Psoas muscle (tissue), 8 donors: ENCODE results near the gene KIAA0319L. TPM values are rescaled to one million over a fixed set of nuclear protein-coding genes. Genes with fewer than 3 reads are reported as not detected.

ENCODE experiments used
- ATAC-seq, 4 donors: fragments of 200-7000 bp; cut with Tn5 transposase; one replicate each; pipeline ENCODE4 v1.9.1; 2020; ENCODE audit warnings: moderate library complexity in 3 of 4, mild to moderate bottlenecking in 2 of 4
- DNase-seq, 2 donors: peaks; one replicate each; pipeline ENCODE4 v3.0.0-alpha.2; 2020
- H3K27ac ChIP-seq: fragments of 200-600 bp; one replicate; pipeline ENCODE4 v1.8.0; 2022
- H3K27me3 ChIP-seq, 3 donors: fragments of 200-600 bp in 1 of 3; one replicate each; pipeline versions ENCODE4 v1.6.1 to v1.8.0; 2013 to 2022; ENCODE audit warnings: low read length in 2 of 3, mild to moderate bottlenecking in 2 of 3, moderate library complexity in 1 of 3; ENCODE audit not compliant: insufficient read depth in 3 of 3
- H3K36me3 ChIP-seq, 2 donors: fragments of 200-600 bp in 1 of 2; one replicate each; pipeline versions ENCODE4 v1.6.1 to v1.8.0; 2013 to 2022; ENCODE audit warnings: low read depth in 1 of 2, mild to moderate bottlenecking in 1 of 2, moderate library complexity in 1 of 2; ENCODE audit not compliant: insufficient read depth in 1 of 2
- H3K4me1 ChIP-seq: fragments of 200-600 bp; one replicate; pipeline ENCODE4 v1.8.0; 2022
- H3K4me3 ChIP-seq: fragments of 200-600 bp; one replicate; pipeline ENCODE4 v1.8.0; 2022; ENCODE audit warnings: mild to moderate bottlenecking
- H3K9me3 ChIP-seq: fragments of 200-600 bp; one replicate; pipeline ENCODE4 v1.8.0; 2022
- WGBS, 3 donors: extraction: QIAGEN DNeasy Blood & Tissue Kit; methylation state at CpG; one replicate each; pipeline versions ENCODE4 v1.1.6 to v1.1.7; 2013; 5-methylcytosine and 5-hydroxymethylcytosine counted together
- intact Hi-C, 2 donors: fragments of 100-400 bp; cut with DNase I; formaldehyde crosslinking; loops; one replicate each; pipeline versions ENCODE4 v1.11.0 to v1.14.2; 2022
- polyA plus RNA-seq, 3 donors: library from polyadenylated mRNA; stranded (reverse); fragments of 200-250 nt; gene quantifications; one replicate each; pipeline ENCODE4 v1.2.3, GENCODE V29; 2013
- total RNA-seq, 4 donors: library from RNA; stranded (reverse); fragmentation: NEBNext Ultra II Directional in 2 of 4; extraction: Animal tissue kit (Norgen Biotek cat#: 25700) in 2 of 4; gene quantifications; one replicate each; pipeline versions ENCODE4 v1.2.1 to v1.2.4, GENCODE V29; 2021 to 2023
- TF ChIP-seq, protein P1 (sequence below): fragments of 200-600 bp; IDR thresholded peaks from one replicate; pipeline ENCODE4 v1.8.0; 2022; ENCODE audit warnings: antibody characterized with exemption
- donor health status: healthy with polysubstance abuse.
- donor health status: DM: no; HTN: no; CAD: no; lungs with moderate emphysema.
- donor health status: Bipolar disorder and iron deficiency.
- donor health status: healthy.
- donor health status: DM: yes; HTN: yes; CAD: no.
- donor health status: DM: no; HTN: no; CAD: no.
- donor health status: DM: no; HTN: no; CAD: no.
- donor health status: DM: yes; HTN: yes; CAD: no.

KIAA0319L gene
- total and polyA plus RNA-seq, 7 donors, result 18.0 to 46.9 (median 35.7) TPM

DNA sequence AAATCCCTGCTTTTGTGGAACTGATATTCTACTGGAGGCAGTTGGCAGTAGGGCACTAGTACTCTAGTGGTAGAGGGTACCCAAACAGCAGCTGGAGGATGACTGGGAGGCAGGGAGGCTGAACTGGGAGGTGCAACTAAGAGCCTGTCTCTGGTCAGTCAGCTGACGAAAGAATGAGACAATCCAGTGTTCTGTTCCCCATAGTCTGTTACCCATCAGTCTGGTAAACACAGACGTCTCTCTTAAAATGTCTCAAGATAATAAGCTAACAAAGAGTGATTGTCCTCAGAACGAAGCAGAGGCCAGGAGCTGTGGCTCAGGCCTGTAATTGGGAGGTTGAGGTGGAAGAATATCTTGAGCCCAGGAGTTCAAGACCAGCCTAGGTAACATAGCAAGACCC lies 46.3 kb upstream of the KIAA0319L start:
- no peaks in the 10 kb centered on the region for H3K27me3 ChIP-seq
- DNase-seq (no peak), ATAC-seq (no peak)
- H3K27ac ChIP-seq, result no peak overlapping the region
- H3K4me1 ChIP-seq, result no peaks in the 10 kb centered on the region
- intact Hi-C loops, result no loop called here
- H3K4me3 ChIP-seq, result no peak overlapping the region
- TF ChIP-seq, protein P1, sequence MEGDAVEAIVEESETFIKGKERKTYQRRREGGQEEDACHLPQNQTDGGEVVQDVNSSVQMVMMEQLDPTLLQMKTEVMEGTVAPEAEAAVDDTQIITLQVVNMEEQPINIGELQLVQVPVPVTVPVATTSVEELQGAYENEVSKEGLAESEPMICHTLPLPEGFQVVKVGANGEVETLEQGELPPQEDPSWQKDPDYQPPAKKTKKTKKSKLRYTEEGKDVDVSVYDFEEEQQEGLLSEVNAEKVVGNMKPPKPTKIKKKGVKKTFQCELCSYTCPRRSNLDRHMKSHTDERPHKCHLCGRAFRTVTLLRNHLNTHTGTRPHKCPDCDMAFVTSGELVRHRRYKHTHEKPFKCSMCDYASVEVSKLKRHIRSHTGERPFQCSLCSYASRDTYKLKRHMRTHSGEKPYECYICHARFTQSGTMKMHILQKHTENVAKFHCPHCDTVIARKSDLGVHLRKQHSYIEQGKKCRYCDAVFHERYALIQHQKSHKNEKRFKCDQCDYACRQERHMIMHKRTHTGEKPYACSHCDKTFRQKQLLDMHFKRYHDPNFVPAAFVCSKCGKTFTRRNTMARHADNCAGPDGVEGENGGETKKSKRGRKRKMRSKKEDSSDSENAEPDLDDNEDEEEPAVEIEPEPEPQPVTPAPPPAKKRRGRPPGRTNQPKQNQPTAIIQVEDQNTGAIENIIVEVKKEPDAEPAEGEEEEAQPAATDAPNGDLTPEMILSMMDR, result no peak
- no peaks in the 10 kb centered on the region for H3K9me3 ChIP-seq
- WGBS, 3 donors, result 74 to 79% (median 75%) methylated on average over 3 of the region's 3 CpGs
- peaks cover 16 to 89% of the 10 kb centered on the region in 2 donors for H3K36me3 ChIP-seq

DNA sequence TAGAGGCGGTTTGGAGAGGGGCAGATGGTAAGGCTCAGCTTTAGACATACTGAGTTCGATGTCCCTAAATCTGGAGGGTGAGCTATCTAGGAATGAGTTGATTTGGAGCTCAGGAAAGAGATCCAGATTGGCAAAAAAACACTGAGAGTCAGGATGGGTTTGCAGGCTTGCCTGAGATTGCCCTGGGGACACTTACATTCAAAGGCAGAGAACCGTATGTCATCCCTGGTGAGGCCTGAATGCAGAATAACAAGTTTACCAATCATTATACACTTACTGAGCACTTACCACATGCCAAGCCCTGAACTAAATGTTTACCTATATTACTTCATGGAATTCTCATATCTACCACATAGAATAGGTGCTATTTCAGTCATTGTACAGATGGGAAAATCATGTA lies 43.4 kb upstream of the KIAA0319L start:
- Histone ChIP-seq H3K4me1 (no peaks in the 10 kb centered on the region), H3K4me3 (no peak overlapping the region), H3K27ac (no peak overlapping the region), H3K27me3 (no peaks in the 10 kb centered on the region), H3K36me3 (peaks cover 15 to 64% of the 10 kb centered on the region in 2 donors), H3K9me3 (no peaks in the 10 kb centered on the region)
- intact Hi-C loops, result no loop called here
- ATAC-seq (no peak), DNase-seq (no peak)
- TF ChIP-seq, protein P1, result no peak
- WGBS, 3 donors, result 93 to 94% (median 93%) methylated on average over 3 of the region's 3 CpGs

DNA sequence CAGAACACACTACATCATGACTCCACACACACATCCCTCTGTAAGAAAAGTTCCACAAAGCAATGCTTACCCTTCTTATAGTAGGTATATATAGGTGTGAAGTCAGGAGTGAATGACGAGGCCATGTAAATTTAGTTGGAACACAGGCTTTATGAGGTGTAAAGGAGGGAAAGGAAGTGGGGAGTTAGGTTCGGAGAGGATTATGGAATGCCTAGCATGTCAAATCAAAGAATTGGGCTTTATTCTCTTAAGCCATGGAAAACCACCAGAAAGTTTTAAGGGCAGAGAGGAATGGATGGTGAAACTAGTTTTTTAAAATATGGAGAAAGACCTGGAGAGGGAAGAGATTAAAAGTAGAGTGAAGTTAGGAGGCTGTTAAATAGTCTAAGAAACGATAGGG lies 42.2 kb upstream of the KIAA0319L start:
- intact Hi-C loops, result no loop called here
- no peaks in the 10 kb centered on the region for H3K9me3 ChIP-seq

DNA sequence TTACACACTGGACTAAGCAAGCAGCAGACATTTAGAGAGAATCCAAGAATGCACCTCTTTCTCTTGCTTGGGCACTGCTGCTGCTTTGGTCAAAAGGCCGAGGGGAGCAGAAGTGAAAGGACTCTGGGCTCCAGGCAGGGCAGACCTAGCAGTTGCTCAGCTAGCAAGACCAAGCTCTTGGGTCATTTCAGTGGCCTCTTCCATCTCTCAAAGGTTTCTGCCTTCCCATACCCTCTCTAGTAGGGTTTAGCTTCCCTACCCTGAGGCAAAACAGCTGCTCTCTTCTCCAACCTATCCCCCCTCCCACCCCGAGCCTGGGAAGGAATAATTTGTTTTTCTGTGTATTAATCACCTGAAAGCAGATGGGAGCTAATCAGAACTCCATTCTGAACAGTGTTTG lies 41.7 kb upstream of the KIAA0319L start:
- 64 to 70% (median 64%) methylated on average over 2 of the region's 2 CpGs for WGBS, 3 donors
- Histone ChIP-seq H3K4me3 (no peak overlapping the region), H3K27ac (no peak overlapping the region), H3K27me3 (no peaks in the 10 kb centered on the region), H3K4me1 (no peaks in the 10 kb centered on the region), H3K9me3 (no peaks in the 10 kb centered on the region), H3K36me3 (peaks cover 11 to 47% of the 10 kb centered on the region in 2 donors)
- TF ChIP-seq, protein P1, result no peak
- ATAC-seq, result no peak
- intact Hi-C loops, result no loop called here
- DNase-seq, result no peak

More for the DNA sequence above, 42.2 kb upstream of the KIAA0319L start:
- DNase-seq, result no peak
- WGBS, 3 donors, result 63 to 78% (median 64%) methylated on average over 3 of the region's 3 CpGs
- Histone ChIP-seq H3K4me1 (no peaks in the 10 kb centered on the region), H3K4me3 (no peak overlapping the region), H3K36me3 (peaks cover 11 to 52% of the 10 kb centered on the region in 2 donors), H3K27me3 (no peaks in the 10 kb centered on the region), H3K27ac (no peak overlapping the region)
- TF ChIP-seq, protein P1, result no peak
- no peak for ATAC-seq

DNA sequence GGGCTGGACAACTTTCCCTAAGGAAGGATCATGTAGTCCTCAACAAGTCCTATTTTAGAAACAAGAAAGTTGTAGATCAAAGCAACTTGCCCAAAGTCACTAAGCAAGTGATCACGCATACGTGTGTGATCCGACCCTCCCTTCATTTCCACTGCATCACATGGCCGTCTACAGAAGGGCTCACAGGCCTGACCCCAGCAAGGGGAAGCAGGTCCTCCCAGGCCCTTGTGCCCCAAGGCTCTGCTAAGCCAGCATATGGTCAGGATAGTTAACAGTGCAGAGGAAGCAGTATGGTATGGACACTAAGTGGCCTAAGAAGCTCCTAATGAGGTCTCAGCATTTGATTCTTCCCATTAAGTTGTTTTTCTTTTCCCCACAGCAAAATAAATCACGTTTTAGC lies 40.7 kb upstream of the KIAA0319L start:
- 83 to 91% (median 90%) methylated on average over 5 of the region's 5 CpGs for WGBS, 3 donors
- H3K9me3 ChIP-seq, result no peaks in the 10 kb centered on the region
- no peaks in the 10 kb centered on the region for H3K4me1 ChIP-seq
- no peak overlapping the region for H3K27ac ChIP-seq
- no peaks in the 10 kb centered on the region for H3K27me3 ChIP-seq
- DNase-seq (no peak), ATAC-seq (no peak)
- peaks cover 4 to 36% of the 10 kb centered on the region in 2 donors for H3K36me3 ChIP-seq
- no peak overlapping the region for H3K4me3 ChIP-seq
- intact Hi-C loops, result no loop called here
- TF ChIP-seq, protein P1, result no peak
